ENCODE results near the gene PLA2G12A.

Gene PLA2G12A

DNA sequence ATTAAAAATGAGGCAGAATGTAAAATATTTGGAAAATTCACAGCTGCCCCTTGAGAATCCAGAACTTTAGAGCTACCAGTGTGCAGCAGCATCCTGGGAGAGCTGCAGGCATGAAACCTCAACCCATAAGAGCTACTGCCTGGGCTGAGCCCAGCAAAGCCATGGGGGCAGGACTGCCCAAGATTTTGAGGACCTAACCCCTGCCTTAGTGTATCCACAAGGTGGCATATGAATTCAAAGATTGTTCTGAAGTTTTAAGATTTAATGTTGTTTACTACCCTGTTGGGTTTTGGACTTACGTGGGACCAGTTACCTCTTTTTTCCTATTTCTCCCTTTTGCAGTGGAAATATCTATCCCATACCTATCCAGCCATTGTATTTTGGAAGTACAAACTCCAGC, 53.0 kb downstream of the PLA2G12A start:
- no peaks in the 10 kb centered on the region for H3K36me3 ChIP-seq (ENCODE audit: control insufficient read depth, insufficient read depth, low read length)
- no peak overlapping the region for H3K9ac ChIP-seq (ENCODE audit: low read depth, low read length)
- peaks cover 4% of the 10 kb centered on the region; the same call in 1 of the 2 replicates for H3K4me1 ChIP-seq (ENCODE audit: control insufficient read depth, insufficient read depth, low read length)
- H3K9me3 ChIP-seq (ENCODE audit: control insufficient read depth, insufficient read depth, low read length): peaks cover 4% of the 10 kb centered on the region; the same call in 1 of the 2 replicates
- no peaks in the 10 kb centered on the region for H3K27me3 ChIP-seq (ENCODE audit: control insufficient read depth, insufficient read depth, low read length)
- H3K27ac ChIP-seq (ENCODE audit: low read depth, low read length): no peak overlapping the region
- no peak overlapping the region for H3K4me3 ChIP-seq (ENCODE audit: low read depth, low read length)

DNA sequence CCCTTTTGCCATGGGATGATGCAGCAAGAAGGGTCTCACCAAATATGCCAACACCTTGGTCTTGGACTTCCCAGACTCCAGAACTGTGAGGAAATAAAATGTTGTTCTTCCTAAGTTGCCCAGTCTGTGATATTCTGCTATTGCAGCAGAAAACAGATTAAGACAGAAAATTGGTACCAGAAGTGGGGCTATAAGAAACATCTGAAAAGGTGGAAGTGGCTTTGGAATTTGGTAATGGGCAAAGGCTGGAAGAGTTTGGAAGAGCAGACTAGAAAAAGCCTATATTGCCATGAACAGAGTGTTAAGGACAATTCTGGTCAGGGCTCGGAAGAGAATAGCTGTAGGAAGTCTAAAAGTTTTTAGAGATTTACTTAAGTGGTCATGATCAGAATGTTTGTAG, 54.0 kb downstream of the PLA2G12A start:
- H3K4me3 ChIP-seq (ENCODE audit: low read depth, low read length): no peak overlapping the region
- no peaks in the 10 kb centered on the region for H3K36me3 ChIP-seq (ENCODE audit: control insufficient read depth, insufficient read depth, low read length)
- peaks cover 4% of the 10 kb centered on the region; the same call in 1 of the 2 replicates for H3K9me3 ChIP-seq (ENCODE audit: control insufficient read depth, insufficient read depth, low read length)
- H3K27ac ChIP-seq (ENCODE audit: low read depth, low read length): no peak overlapping the region
- H3K4me1 ChIP-seq (ENCODE audit: control insufficient read depth, insufficient read depth, low read length): no peaks in the 10 kb centered on the region
- H3K27me3 ChIP-seq (ENCODE audit: control insufficient read depth, insufficient read depth, low read length): no peaks in the 10 kb centered on the region
- H3K9ac ChIP-seq (ENCODE audit: low read depth, low read length): no peak overlapping the region

DNA sequence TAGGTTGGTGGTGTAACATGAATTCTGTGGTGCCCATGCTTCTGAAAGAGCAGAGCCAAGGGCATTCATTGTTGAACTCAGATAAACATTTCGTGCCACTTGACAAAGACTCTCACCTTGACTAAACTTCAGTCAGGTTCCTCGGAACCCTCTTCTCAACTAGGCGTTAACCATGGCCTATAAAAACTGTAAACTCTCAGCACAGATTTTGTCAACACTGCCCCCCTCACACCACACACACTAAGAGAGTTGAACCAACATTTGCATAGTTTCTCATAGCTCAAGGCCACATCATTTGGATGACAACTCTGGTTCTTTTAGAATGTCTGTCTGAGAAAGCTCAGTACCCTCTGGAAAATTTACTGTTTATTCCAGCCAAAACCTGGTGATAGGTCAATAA, 54.7 kb downstream of the PLA2G12A start:
- Histone ChIP-seq H3K27ac (ENCODE audit: low read depth, low read length) (no peak overlapping the region), H3K27me3 (ENCODE audit: control insufficient read depth, insufficient read depth, low read length) (no peaks in the 10 kb centered on the region), H3K9ac (ENCODE audit: low read depth, low read length) (no peak overlapping the region), H3K9me3 (ENCODE audit: control insufficient read depth, insufficient read depth, low read length) (peaks cover 4% of the 10 kb centered on the region; the same call in 1 of the 2 replicates), H3K4me1 (ENCODE audit: control insufficient read depth, insufficient read depth, low read length) (no peaks in the 10 kb centered on the region), H3K36me3 (ENCODE audit: control insufficient read depth, insufficient read depth, low read length) (no peaks in the 10 kb centered on the region), H3K4me3 (ENCODE audit: low read depth, low read length) (no peak overlapping the region)

DNA sequence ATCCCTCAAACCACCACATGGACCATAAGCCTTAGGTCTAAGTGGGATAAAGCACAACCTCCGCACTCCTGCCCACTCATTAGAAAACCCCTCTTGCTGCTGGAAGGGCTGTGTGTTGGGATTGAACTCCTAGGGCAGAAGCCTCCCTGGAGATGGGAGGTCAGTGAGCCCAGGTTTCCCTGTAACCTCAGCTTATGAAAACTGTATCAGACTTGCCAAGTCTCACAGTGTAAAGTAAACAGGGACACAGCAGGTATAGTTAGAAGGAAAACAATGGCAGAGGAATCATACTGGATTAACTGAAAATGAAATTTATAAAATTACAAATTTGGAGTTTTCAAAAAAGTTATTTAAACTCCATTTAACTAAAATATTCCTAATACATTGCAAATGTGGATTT, 56.6 kb downstream of the PLA2G12A start:
- no peaks in the 10 kb centered on the region for H3K27me3 ChIP-seq (ENCODE audit: control insufficient read depth, insufficient read depth, low read length)
- no peak overlapping the region for H3K9ac ChIP-seq (ENCODE audit: low read depth, low read length)
- no peaks in the 10 kb centered on the region for H3K36me3 ChIP-seq (ENCODE audit: control insufficient read depth, insufficient read depth, low read length)
- peaks cover 4% of the 10 kb centered on the region; the same call in 1 of the 2 replicates for H3K9me3 ChIP-seq (ENCODE audit: control insufficient read depth, insufficient read depth, low read length)
- no peaks in the 10 kb centered on the region; the same call in 1 of the 2 replicates for H3K4me1 ChIP-seq (ENCODE audit: control insufficient read depth, insufficient read depth, low read length)
- H3K27ac ChIP-seq (ENCODE audit: low read depth, low read length): no peak overlapping the region
- no peak overlapping the region for H3K4me3 ChIP-seq (ENCODE audit: low read depth, low read length)

DNA sequence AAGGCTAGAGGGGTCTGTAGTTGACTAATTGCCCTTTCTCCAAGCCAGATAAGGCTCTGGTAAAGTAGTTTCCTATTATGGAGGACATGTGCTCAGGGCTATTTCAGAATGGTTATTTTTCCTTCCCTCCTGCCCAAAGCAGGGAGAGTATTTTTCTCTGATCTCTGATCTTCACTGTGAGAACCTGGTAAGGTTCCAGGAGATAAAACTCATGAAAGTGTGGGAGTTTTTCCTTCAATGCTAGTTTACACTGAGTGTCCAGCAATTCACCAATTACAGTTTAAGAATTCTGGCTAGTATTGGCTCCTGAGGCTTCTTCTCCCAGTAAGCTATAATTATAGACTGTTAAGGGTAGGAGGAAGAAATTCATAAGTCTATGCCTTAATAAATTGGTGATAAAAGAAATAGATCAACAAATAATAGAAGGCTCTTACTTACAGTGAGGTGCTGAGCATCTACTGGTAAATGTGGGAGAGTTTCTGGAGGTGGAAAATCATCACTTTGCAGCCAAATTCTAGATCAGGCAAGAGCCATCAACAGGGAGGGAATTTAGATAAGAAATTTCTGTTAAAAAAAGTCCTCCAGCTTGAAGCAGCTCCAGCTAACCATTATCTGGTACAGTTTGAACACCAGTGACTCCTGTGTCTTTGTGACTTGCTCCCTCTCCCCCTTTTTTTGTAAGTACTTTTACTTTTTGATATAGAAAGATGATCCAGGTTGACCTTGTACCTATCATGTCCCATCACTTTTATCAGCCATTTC, 57.5 kb downstream of the PLA2G12A start:
- H3K27ac ChIP-seq (ENCODE audit: low read depth, low read length): no peak overlapping the region
- no peaks in the 10 kb centered on the region; the same call in 1 of the 2 replicates for H3K4me1 ChIP-seq (ENCODE audit: control insufficient read depth, insufficient read depth, low read length)
- H3K27me3 ChIP-seq (ENCODE audit: control insufficient read depth, insufficient read depth, low read length): no peaks in the 10 kb centered on the region
- no peak overlapping the region for H3K4me3 ChIP-seq (ENCODE audit: low read depth, low read length)
- H3K9ac ChIP-seq (ENCODE audit: low read depth, low read length): no peak overlapping the region
- H3K9me3 ChIP-seq (ENCODE audit: control insufficient read depth, insufficient read depth, low read length): peaks cover 2% of the 10 kb centered on the region; the same call in 1 of the 2 replicates
- H3K36me3 ChIP-seq (ENCODE audit: control insufficient read depth, insufficient read depth, low read length): no peaks in the 10 kb centered on the region

DNA sequence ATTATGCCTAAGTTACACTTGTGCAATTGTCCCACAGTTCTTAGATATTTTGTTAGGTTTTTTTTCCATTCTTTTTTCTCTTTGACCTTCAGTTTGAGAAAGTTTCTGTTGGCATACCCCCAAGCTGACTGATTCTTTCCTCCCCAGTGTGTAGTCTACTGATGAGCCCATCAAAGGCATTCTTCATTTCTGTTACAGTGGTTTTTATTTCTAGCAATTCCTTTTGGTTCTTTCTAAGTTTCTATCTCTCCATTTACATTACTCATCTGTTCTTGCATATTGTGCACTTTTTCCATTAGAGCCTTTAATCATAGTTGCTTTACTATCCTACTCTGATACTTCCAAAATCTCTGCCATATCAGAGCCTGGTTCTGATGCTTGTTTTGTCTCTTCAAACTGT, 58.5 kb downstream of the PLA2G12A start:
- Histone ChIP-seq H3K9me3 (ENCODE audit: control insufficient read depth, insufficient read depth, low read length) (no peaks in the 10 kb centered on the region), H3K9ac (ENCODE audit: low read depth, low read length) (no peak overlapping the region), H3K27me3 (ENCODE audit: control insufficient read depth, insufficient read depth, low read length) (no peaks in the 10 kb centered on the region), H3K4me1 (ENCODE audit: control insufficient read depth, insufficient read depth, low read length) (no peaks in the 10 kb centered on the region; the same call in 1 of the 2 replicates), H3K36me3 (ENCODE audit: control insufficient read depth, insufficient read depth, low read length) (no peaks in the 10 kb centered on the region), H3K4me3 (ENCODE audit: low read depth, low read length) (no peak overlapping the region), H3K27ac (ENCODE audit: low read depth, low read length) (no peak overlapping the region)

DNA sequence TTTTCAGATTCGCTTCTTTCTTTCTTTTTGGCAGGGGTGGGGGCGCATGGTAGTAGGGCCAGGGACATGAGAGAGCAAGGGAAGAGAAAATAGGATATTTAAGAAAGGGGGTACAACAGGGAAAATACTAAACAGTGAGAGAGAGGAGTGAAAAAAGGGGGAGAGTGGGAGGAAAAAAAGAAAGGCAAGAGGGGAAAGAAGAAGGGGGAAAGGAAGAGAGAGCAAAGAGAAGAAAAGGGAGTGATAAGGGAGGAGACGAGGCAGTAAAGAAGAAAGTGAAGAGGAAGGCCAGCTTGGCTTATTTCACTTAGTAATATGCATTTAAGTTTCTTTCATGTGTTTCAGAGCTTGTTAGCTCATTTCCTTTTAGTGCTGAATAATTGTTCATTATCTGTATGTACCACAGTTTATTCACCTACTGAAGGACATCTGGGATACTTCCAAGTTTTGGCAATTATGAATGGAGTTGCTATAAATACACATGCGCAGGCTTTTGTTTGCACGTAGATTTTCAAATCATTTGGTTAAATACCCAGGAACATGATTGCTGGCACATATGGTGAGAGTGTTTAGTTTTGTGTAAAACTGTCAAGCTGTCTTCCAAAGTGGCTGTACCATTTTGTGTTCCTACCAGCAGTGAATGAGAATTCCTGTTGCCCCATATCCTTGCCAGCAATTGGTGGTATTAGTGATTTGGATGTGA, 63.9 kb downstream of the PLA2G12A start:
- Histone ChIP-seq H3K36me3 (ENCODE audit: control insufficient read depth, insufficient read depth, low read length) (no peaks in the 10 kb centered on the region), H3K27me3 (ENCODE audit: control insufficient read depth, insufficient read depth, low read length) (no peaks in the 10 kb centered on the region), H3K9ac (ENCODE audit: low read depth, low read length) (no peak overlapping the region), H3K4me3 (ENCODE audit: low read depth, low read length) (no peak overlapping the region), H3K27ac (ENCODE audit: low read depth, low read length) (no peak overlapping the region), H3K4me1 (ENCODE audit: control insufficient read depth, insufficient read depth, low read length) (peaks cover 15% of the 10 kb centered on the region), H3K9me3 (ENCODE audit: control insufficient read depth, insufficient read depth, low read length) (no peaks in the 10 kb centered on the region)

DNA sequence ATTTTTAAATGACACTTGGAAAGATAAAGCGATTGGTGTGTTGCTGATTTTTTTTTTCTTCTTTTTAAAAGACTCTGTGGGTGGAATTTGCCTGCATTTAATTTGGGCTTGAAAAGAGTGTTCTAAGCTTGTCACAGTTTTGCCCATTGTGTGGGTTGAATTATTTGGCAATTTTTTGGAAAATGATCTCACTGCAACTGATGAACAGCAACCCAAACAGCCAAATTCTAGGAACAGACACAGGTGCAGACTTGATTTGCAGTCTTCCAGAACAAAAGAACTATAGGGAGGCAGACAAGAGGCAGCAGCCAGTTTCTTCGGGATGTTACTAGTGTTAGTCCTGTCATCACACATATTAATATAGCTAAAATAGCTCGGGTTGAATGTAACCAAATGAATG, 67.1 kb downstream of the PLA2G12A start:
- Histone ChIP-seq H3K9me3 (ENCODE audit: control insufficient read depth, insufficient read depth, low read length) (no peaks in the 10 kb centered on the region), H3K4me3 (ENCODE audit: low read depth, low read length) (no peak overlapping the region), H3K27me3 (ENCODE audit: control insufficient read depth, insufficient read depth, low read length) (no peaks in the 10 kb centered on the region), H3K9ac (ENCODE audit: low read depth, low read length) (no peak overlapping the region), H3K36me3 (ENCODE audit: control insufficient read depth, insufficient read depth, low read length) (no peaks in the 10 kb centered on the region), H3K4me1 (ENCODE audit: control insufficient read depth, insufficient read depth, low read length) (peaks cover 15% of the 10 kb centered on the region), H3K27ac (ENCODE audit: low read depth, low read length) (no peak overlapping the region)

DNA sequence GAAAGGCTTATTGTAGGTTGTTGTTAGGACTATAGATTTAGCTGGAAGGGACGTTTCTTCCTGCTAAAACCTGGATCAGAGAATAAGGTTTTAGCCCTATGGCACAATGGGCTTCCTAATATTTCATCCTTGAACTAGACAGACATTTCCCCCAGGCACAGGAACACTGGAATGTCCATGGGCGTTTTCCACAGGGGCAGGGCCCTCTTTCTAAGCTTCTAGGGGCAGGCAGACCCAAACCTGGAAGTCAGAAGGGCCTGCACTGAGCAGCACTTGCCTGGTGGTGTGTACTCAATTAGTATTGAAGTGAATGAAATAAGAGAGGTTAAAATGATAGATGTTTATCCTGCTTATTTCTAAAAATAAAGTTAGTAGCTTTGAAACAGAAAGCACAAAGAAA, 67.8 kb downstream of the PLA2G12A start:
- H3K4me3 ChIP-seq (ENCODE audit: low read depth, low read length): no peak overlapping the region
- peak overlapping the region; percentile 14 for H3K27ac ChIP-seq (ENCODE audit: low read depth, low read length)
- H3K27me3 ChIP-seq (ENCODE audit: control insufficient read depth, insufficient read depth, low read length): no peaks in the 10 kb centered on the region
- H3K9me3 ChIP-seq (ENCODE audit: control insufficient read depth, insufficient read depth, low read length): no peaks in the 10 kb centered on the region
- no peaks in the 10 kb centered on the region for H3K36me3 ChIP-seq (ENCODE audit: control insufficient read depth, insufficient read depth, low read length)
- H3K4me1 ChIP-seq (ENCODE audit: control insufficient read depth, insufficient read depth, low read length): peaks cover 15% of the 10 kb centered on the region
- H3K9ac ChIP-seq (ENCODE audit: low read depth, low read length): no peak overlapping the region
